Activated naive CD4-positive, alpha-beta T cell treated with anti-CD3 and anti-CD28 coated beads, Interleukin-2, amount 50 U/mL, for 72 hours (primary cell): Measurements from ENCODE around the gene RNF112. TPM values are rescaled to one million over a fixed set of nuclear protein-coding genes. Genes with fewer than 3 reads are reported as not detected.
"Not testable (repeated sequence)": the region's sequence is repeated elsewhere in the genome, so short reads cannot be mapped to it uniquely, and the experiment has no call there.

ENCODE experiments used
- ATAC-seq, 2 donors: fragments of 150-1000 bp; cut with Tn5 transposase; 2 replicates each; pipeline ENCODE4 v1.10.0; 2021; ENCODE audit warnings: mild to moderate bottlenecking in 2 of 2, moderate library complexity in 2 of 2
- DNase-seq, 2 donors: peaks; one replicate each; pipeline ENCODE4 v3.0.0; 2021 to 2022; ENCODE audit warnings: low spot score in 2 of 2
- H3K27ac Mint-ChIP-seq, 2 donors: one replicate each; pipeline ENCODE4 v1.8.0; 2022; ENCODE audit warnings: mild to moderate bottlenecking in 2 of 2, mixed read lengths in 2 of 2
- H3K36me3 Mint-ChIP-seq, 2 donors: one replicate each; pipeline ENCODE4 v1.8.0; 2022; ENCODE audit warnings: mixed read lengths in 2 of 2
- H3K9me3 Mint-ChIP-seq, 2 donors: one replicate each; pipeline ENCODE4 v1.8.0; 2022; ENCODE audit warnings: mixed read lengths in 2 of 2
- total RNA-seq, 2 donors: library from RNA; stranded (reverse); gene quantifications; one replicate each; pipeline ENCODE4 v1.2.3, GENCODE V29; 2022

The RNF112 gene
- total RNA-seq, 2 donors from 2014 or later = 0.71 to 0.84 TPM

DNA sequence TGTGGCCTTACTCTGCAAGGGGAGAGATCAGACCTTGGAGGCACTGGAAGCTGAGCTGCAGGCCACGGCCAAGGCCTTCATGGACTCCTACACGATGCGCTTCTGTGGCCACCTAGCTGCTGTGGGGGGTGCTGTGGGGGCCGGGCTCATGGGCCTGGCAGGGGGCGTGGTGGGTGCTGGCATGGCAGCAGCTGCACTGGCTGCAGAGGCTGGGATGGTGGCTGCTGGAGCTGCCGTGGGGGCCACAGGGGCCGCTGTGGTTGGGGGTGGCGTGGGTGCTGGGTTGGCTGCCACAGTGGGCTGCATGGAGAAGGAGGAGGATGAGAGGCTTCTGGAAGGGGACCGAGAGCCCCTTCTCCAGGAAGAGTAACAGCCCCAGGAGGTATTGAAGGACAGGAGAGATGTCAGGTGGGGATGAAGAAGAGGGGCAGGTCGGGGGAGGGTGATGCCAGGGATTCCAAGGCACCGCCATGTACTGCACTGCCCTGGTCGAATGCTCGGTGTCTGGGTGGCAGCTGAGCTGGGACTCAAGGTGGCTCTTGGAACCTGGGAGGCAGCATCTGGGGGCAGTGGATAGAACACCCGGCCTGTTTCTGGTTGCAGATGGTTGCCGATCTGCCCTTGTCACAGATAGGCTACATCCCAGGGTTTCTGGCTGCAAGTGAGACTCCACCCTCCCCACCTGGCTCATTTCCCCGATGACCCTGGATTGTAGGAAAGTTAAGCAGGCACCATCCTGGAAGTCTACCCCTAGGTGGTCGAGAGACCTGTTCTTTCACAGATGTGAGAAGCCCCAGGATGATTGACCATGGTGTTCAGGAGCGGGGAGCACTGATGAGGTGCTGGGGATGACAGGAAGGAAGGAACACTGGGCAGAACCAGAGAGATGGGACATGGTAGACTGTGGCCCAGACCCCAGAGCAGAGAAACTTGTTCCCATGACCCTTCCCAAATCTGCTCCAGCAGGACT lies 5.1 kb downstream of the RNF112 start:
- DNase-seq (no peak), ATAC-seq (no peak)
- H3K36me3 Mint-ChIP-seq = no peaks in the 10 kb centered on the region
- H3K27ac Mint-ChIP-seq = no peak overlapping the region
- no peaks in the 10 kb centered on the region for H3K9me3 Mint-ChIP-seq

DNA sequence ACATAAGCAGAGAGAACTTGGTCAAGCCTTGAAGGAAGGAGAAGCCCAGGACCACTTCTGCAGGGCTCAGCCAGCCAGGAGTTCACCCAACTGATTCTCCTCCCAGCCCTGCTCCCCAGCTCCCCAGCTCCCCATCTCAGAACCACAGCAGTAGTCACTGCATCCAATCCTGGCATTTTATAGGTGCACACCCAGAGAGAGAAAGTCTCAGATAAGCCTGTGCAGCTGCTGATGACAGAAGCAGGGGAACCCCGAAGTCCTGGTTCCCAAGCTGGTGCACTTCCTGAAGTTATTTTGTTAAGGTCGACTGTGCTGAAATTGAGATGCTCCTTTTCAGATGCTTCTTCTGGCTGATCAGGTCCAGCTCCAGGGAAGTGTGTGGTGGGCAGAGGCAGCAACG lies 6.6 kb downstream of the RNF112 start:
- no peaks in the 10 kb centered on the region for H3K36me3 Mint-ChIP-seq
- H3K9me3 Mint-ChIP-seq = no peaks in the 10 kb centered on the region
- H3K27ac Mint-ChIP-seq = no peak overlapping the region
- DNase-seq (no peak), ATAC-seq (no peak)

DNA sequence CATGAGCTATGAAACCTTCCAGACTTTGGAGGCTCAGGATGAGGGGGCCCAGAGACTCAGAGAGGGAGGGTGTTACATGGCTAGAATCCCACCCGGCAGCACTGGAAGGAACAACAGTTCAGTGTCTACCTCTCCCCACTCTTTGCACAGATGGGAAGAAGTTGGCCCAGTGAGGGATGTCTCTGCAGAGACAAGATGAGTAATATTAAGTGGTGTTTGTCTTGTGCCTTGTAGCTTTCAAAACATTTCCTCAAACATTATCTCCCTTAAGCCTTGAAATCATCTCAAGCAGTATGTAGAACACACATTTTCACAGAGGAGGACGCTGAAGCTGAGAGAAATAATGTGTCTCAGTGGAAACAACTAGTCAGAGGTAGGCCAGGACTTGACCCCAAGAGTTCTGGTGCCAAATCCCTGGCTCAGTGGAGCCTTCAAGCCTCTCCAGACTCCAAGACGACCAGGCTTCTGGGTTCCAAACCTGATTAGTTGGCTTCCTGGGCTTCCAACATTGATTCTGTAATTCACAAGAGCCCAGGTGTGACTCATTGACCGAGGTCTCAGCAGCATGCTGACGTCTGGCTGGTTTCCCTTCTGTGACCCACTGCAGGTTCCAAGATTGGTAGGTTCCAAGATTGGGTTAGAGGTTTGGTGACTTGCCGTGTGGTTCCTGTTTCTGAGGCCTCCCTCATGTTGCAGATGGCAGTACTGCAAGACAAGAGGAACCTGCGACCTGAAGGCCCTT lies 7.4 kb downstream of the RNF112 start:
- no peak overlapping the region for H3K27ac Mint-ChIP-seq

DNA sequence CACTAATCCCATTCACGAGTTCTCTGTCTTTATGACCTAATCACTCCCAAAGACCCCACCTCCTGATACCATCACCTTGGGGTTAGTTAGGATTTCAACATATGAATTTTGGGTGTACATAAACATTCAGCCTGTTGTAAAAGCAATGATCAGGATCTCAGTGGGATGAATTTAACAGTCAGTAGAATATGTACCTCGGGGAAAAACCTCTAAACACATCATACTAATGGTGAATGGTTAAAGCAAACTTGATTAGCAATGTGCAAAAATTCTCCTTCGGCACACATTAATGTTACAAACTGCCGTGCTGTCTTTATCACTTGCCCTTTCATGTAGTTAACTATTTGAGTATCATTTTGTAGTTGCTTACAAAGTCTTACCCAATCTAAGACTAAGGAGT lies 10.2 kb downstream of the RNF112 start:
- Mint-ChIP-seq H3K36me3 (no peaks in the 10 kb centered on the region), H3K27ac (no peak overlapping the region), H3K9me3 (no peaks in the 10 kb centered on the region)
- DNase-seq (no peak), ATAC-seq (no peak)

More for the DNA sequence above, 7.4 kb downstream of the RNF112 start:
- ATAC-seq (peak; percentile 87 to 92), DNase-seq (no peak)
- H3K36me3 Mint-ChIP-seq = no peaks in the 10 kb centered on the region
- no peaks in the 10 kb centered on the region for H3K9me3 Mint-ChIP-seq

DNA sequence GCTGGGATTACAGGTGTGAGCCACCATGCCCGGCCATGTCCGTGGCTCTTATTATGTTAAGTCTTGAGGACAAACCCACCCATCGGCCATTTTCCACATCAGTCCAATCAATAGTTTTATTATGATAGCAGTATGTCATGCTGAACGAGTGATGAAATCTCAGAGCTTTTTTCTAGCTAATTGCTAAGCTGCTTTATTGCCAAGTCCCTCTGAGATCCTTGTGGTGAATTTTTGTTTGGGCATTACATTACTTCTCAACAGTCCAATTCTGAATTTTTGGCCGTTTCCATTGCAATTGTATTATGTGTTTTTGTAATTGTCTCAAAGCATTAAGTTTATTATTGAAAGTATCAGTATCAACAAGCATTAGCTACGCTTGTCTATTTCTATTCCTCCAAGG lies 10.9 kb downstream of the RNF112 start:
- Mint-ChIP-seq H3K9me3 (no peaks in the 10 kb centered on the region), H3K27ac (no peak overlapping the region), H3K36me3 (no peaks in the 10 kb centered on the region)
- ATAC-seq = no peak
- DNase-seq = no peak

DNA sequence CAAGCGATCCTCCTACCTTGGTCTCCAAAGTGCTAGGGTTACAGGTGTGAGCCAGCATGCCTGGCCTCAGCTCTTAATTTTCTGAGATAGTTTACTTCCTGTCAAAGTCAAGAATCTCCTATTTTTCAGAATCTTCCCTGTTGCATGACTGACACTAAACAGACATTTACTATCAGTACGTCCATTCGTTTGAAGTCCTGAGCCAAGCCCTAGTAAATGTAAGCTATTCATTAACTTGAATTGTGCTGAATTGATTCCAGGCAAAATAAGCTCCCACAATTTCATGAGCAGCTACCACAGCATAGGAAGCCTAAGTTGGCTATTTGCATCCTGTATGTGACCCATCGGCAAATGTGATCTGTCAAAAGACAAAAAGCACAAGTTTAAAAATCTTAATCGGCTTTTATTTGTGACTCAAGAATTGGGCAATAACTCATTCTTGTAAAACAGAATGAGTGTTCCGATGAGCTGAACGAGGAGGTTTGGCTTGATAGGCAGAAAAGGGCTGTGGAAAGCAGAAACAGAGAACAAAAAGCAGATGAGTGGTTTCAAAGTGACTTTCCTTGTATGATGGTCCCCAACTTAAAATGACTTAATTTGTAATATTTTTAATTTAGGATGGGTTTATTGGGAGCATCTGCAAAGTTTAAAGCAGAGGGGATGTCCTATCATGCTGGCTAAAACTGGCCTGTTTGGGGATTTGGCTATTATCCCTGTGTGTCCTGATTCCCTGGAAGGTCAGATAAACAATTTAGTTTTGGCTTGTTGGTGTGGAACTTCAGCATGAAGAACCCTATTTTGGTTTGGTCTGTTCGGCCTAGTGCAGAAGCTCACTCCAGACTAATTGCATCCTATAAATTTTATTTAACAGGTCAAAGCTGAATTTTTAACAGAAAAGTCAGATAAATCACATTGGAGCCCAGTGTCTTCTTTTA lies 14.2 kb downstream of the RNF112 start:
- no peak overlapping the region for H3K27ac Mint-ChIP-seq
- no peaks in the 10 kb centered on the region for H3K36me3 Mint-ChIP-seq
- ATAC-seq = no peak

DNA sequence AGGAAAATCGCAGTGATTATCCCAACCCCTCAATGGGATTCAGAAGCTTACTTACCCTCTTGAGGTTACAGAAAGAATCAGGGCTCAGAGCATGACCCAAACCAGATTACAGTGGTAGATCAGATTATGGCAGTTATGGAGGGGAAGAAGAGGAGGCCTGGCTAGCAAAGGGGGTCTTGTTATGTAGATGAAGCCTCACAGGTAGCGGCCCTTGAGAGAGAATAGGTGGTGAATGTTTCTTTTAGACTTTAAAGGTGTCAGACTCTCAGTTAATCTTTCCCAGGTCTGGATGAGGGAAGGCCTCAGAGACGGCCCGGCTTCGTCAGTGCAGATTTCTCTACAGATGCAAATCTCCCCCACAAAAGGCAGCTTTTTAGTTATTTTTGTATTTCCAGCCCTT lies 15.6 kb downstream of the RNF112 start:
- Mint-ChIP-seq H3K36me3 (no peaks in the 10 kb centered on the region), H3K9me3 (no peaks in the 10 kb centered on the region), H3K27ac (no peak overlapping the region)
- DNase-seq = no peak
- ATAC-seq = no peak

More for the DNA sequence above, 14.2 kb downstream of the RNF112 start:
- no peaks in the 10 kb centered on the region for H3K9me3 Mint-ChIP-seq
- no peak for DNase-seq

DNA sequence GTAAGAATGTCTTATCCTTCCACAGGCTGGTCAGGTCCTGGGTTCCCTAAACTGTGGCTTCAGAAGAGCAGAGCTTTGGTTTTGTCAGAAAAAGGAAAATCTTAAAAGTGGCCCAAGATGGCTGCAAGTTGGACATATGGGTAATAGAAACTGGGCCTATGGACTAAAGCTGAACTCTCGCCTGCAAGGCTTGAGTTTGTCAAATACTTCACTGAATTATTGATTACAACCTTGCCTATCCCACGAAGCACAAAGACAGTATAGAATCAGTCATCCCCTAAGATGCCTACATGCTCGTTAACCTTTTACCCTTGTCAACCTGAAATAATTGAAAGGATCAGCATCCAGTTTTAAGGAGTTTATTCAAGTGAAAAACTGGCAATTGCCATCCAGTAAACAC lies 20.7 kb downstream of the RNF112 start:
- ATAC-seq (no peak), DNase-seq (no peak)
- H3K27ac Mint-ChIP-seq = no peak overlapping the region
- no peaks in the 10 kb centered on the region for H3K9me3 Mint-ChIP-seq
- H3K36me3 Mint-ChIP-seq = no peaks in the 10 kb centered on the region

DNA sequence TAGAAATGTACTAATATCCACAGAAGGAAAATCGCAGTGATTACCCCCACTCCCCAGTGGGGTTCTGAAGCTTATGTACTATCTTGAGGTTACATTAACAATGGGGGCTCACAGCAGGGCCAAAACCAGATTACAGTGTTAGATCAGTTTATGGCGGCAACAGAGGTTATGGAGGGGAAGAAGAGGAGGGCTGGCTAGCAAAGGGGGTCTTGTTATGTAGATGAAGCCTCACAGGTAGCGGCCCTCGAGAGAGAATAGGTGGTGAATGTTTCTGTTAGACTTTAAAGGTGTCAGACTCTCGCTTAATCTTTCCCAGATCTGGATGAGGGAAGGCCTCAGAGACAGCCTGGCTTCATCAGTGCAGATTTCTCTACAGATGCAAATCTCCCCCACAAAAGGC lies 22.2 kb downstream of the RNF112 start:
- no peak for DNase-seq
- no peak for ATAC-seq
- H3K36me3 Mint-ChIP-seq = no peaks in the 10 kb centered on the region
- H3K27ac Mint-ChIP-seq = no peak overlapping the region
- H3K9me3 Mint-ChIP-seq = no peaks in the 10 kb centered on the region

DNA sequence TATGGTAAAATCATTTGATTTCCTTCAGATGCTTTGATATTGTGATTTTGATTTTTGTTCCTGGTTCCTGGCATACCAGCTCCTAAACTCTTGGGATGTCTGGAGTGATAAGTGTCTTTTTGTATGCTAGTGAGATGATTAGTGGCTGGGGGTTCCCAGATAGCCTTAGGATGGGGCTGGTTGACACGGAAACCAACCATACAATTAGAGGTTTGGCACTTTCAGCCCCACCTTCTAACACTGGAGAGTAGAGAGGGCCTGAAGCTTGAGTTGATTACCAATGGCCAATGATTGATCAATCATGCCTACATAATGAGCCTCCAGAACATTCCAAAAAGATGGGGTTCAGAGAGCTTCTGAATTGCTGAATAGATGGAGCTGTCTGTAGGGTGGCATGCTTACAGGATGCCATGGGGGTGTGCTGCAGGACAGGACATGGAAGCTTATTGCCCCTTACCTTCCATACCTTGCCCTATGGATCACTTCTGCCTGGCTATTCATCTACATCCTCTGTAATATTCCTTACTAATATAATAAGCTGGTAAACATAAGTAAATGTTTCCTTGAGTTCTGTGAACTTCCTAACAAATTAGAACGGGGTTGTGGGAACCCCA lies 22.8 kb downstream of the RNF112 start:
- no peak overlapping the region for H3K27ac Mint-ChIP-seq
- DNase-seq (no peak), ATAC-seq (no peak)
- no peaks in the 10 kb centered on the region for H3K36me3 Mint-ChIP-seq
- H3K9me3 Mint-ChIP-seq = no peaks in the 10 kb centered on the region

DNA sequence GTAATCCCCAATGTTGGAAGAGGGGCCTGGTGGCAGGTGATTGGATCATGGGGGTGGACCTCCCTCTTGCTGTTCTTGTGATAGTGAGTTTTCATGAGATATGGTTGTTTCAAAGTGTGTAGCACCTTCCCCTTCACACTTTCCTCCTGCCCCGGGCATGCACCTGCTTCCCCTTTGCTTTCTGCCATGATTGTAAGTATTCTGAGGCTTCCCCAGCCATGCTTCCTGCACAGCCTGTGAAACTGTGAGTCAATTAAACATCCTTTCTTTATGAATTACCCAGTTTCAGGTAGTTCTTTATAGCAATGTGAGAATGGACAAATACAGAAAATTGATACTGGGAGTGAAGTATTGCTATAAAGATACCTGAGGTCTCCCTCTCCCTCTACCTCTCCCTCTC lies 29.4 kb downstream of the RNF112 start:
- DNase-seq (peak in 1 of 2 donors; percentile 12), ATAC-seq (peak; percentile 18 to 84)
- Mint-ChIP-seq H3K27ac (no peak overlapping the region), H3K36me3 (peaks cover 13 to 14% of the 10 kb centered on the region in 2 donors), H3K9me3 (peaks cover 3 to 10% of the 10 kb centered on the region in 2 donors)

DNA sequence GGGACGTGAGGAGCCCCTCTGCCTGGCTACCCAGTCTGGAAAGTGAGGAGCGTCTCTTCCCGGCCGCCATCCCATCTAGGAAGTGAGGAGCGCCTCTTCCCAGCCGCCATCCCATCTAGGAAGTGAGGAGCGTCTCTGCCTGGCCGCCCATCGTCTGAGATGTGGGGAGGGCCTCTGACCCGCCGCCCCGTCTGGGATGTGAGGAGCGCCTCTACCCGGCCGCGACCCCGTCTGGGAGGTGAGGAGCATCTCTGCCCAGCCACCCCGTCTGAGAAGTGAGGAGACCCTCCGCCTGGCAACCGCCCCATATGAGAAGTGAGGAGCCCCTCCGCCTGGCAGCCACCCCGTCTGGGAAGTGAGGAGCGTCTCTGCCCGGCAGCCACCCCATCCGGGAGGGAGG lies 30.3 kb downstream of the RNF112 start:
- not testable (repeated sequence) for ATAC-seq, DNase-seq, H3K9me3 Mint-ChIP-seq, H3K27ac Mint-ChIP-seq
- H3K36me3 Mint-ChIP-seq = peaks cover 13 to 14% of the 10 kb centered on the region in 2 donors

DNA sequence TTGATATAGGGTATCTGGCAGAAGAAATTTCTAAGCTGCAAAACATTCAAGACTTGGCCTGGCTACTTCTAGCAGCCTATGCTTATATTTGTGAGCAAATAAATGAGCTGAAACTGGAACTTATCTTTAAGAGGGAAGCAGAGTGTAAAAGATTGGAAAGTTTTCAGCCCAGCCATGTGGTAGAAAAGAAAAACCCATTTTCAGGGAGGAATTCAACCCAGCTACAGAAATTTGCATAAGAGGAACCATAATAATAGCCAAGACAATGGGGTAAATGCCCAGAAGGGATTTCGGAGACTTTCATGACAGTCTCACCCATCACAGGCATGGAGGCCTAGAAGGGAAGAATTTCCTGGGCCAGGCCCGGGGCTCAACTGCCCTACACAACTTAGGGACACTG lies 31.7 kb downstream of the RNF112 start:
- Mint-ChIP-seq H3K9me3 (peaks cover 3 to 10% of the 10 kb centered on the region in 2 donors), H3K36me3 (peaks cover 13 to 14% of the 10 kb centered on the region in 2 donors), H3K27ac (no peak overlapping the region)
- ATAC-seq (no peak), DNase-seq (no peak)

DNA sequence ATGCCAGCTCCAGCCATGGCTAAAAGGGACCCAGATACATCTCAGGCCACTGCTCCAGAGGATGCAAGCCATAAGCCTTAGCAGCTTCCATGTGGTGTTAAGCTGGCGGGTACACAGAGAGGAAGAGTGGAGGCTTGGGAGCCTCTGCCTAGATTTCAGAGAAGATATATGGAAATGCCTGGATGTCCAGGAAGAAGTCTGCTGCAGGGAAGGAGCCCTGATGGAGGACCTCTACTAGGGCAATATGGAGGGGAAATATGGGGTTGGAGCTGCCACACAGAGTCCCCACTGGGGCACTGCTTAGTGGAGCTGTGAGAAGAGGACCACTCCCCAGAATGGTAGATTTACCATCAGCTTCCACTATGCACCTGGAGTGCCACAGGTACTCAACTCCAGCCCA lies 32.1 kb downstream of the RNF112 start:
- no peak for ATAC-seq
- no peak overlapping the region for H3K27ac Mint-ChIP-seq

DNA sequence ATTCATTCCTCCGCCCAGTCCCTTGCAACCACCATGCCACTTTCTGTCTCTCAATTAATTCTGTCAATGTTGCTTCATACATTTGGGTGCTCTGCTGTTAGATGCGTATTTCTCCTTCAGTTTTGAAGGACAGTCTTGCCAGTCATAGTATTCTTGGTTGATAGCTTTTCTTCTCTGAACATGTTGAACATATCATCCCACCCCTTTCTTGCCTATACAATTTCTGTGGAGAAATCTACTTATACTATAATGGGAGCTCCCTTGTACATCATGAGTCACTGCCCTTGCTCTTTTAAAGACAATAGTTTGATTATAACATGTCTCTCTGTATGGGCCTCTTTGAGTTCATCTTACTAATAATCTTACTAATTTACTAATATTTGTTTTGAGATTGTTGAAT lies 34.1 kb downstream of the RNF112 start:
- H3K27ac Mint-ChIP-seq = no peak overlapping the region
- no peak for ATAC-seq
- peaks cover 13 to 14% of the 10 kb centered on the region in 2 donors for H3K36me3 Mint-ChIP-seq
- no peak for DNase-seq
- peaks cover 3 to 10% of the 10 kb centered on the region in 2 donors for H3K9me3 Mint-ChIP-seq

More for the DNA sequence above, 32.1 kb downstream of the RNF112 start:
- H3K36me3 Mint-ChIP-seq = peaks cover 13 to 14% of the 10 kb centered on the region in 2 donors
- H3K9me3 Mint-ChIP-seq = peaks cover 3 to 10% of the 10 kb centered on the region in 2 donors
- no peak for DNase-seq

DNA sequence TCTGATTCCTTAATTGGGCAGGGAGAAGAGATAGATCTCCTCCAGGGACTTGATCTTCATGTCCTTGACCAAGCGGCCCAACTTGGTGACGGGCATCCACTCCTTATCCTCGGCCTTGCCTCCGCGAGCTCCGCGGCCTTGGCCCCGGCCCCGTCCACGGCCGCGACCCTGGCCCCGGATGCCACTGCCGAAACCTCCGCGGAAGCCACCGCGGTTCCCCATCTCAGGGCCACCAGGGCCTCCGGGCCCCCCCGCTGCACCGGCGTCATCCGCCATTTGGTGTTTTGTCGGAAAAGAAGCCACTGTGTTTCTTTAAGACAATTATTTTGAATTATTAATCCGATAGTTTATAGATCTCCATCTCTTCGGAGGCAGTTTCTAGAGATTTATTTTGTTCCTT lies 35.5 kb downstream of the RNF112 start:
- ATAC-seq, DNase-seq, H3K9me3 Mint-ChIP-seq: not testable (repeated sequence)
- Mint-ChIP-seq H3K27ac (peak overlapping the region in 1 of 2 donors; percentile 53), H3K36me3 (peaks cover 13 to 14% of the 10 kb centered on the region in 2 donors)
